CD1c-positive myeloid dendritic cell (primary cell): Measurements from ENCODE around the gene HCN2.

ENCODE experiments used
- DNase-seq: peaks from one replicate; pipeline ENCODE4 v3.0.0-alpha.2; 2016; ENCODE audit errors: extremely low spot score

HCN2 gene

DNA sequence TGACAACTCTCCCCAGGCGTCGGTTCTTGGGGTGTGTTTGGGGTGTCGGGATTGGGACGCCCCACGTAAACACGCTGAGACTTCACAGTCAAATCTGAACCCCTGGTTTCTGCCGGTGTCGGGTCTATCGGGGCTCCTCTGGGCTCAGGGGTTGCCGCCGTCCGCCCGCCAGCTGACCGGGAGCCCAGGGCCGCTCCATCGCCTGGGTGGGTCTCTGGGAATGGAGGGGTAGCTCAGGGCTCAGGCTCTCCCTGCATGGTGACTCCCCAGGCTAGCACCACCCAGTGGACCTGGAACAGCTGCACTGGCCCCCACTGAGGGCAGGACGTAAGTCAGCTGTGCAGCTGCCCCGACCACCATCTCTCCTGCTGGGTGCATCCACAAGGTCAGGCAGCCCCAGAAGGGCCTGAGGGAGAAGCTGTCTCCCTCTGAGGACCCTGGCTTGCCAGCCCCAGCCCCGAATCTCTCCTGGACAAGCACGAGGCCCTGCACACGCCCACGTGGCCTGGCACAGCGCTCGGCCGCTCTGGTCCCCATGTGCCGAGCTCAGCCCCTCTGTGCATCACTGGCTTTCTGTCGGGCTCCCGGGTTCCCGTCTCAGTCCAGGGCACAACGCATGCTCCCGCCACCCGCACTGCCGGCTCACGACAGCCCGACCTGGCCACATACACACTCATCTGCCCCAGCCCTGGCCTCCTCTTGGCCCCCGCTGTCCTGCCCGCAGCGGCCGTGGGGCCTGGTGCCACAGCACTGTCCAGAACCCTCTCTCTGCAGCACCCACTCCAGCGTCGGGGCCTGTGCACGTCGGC, 67.3 kb downstream of the HCN2 start:
- DNase-seq, result no peak

DNA sequence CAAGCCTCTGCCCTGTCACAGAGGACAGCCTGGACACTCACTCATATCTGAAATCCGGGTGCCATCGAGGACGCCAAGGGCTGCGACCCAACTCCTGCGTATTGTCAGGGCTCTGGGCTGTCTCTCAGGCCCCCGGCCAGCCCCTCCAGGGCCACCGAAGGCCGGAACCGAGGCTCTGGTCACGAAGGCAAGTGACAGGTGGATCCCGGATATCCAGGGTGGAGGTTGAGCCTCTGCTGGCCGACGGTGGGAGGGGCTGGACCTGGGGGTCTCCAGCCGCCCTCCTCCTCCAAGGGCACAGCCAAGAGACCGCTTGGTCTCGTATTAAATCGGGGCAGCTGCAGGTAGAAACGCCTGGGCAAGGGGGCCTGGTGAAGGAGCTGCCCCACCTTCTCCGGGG, 67.9 kb downstream of the HCN2 start:
- DNase-seq, result no peak

DNA sequence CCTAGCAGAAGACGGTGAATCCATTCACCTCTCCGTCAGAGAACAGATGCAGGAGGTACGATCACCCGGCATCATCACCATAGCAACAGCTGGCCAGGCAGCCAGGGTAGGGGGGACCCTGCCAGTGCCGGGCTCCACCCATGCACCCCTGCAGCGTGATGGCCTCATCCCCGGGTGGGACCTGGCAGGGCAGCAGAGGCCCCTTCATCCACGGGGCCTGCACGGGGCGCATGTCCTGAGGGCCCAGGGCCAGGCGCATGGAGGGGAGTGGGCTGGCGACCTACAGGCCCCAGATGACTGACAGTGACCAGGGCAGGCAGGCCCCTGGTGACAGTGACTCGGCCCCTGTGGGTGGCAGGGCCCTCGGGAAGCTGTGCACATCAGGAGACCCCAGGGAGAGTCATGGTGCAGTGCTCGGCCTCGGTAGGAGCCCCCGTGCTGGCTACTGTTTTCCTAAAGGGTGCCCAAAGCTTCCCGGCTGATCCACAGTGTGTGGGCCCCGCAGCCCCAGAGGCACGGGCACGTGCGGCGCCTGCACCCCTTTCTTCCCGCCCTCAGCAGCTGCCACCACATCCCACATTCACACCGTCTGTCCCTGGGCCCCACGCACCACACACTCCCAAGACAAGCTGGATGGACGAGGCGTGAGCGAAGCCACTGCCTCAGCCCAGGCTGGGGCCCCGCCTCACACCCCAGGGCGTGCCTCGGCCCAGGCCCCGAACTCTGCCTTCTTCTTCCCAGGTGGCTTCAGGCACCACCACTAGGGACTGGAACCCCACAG, 68.6 kb downstream of the HCN2 start:
- DNase-seq, result no peak

DNA sequence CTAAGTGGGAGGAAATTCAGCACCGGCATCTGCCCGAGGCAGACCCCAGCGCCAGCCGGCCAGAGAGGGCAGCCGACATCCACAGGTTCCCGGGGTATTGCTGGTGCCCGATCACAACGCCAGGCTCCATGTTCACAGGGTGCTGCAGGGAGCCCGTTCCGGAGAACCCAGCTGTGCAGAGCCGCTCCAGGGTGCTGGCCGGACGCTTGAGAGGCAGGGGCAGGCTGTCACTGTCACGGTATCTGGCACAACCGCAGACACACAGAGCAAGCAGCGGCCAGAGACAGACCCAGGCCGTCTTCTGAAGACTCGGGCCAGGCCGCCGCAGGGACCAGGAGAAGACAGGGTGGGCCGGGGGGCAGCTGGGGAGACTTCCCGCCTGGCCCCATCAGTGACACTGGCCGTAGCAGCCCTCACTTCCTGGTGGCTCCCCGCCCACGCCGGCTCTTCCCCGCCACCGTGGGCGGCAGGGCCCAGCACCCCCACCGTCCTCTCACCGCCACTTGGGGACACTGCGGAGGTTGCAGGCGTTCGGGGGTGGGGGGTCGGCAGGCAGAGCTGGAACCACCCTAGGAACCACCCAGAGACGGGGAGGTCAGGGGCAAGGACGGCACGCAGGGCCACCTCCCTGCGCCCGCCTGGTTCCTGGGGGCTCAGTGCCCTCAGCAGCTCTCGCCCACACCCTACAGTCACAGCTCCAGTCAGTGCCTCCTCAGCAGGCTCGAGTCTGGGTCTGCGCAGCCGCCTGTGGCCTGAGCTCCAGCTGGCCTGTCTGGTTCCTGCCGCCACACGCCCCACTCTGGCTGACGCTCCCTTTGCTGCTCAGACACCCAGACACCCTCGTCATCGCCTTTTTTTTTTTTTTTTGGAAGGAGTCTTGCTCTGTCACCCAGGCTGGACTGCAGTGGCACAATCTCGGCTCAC, 69.5 kb downstream of the HCN2 start:
- DNase-seq, result peak; percentile 71

DNA sequence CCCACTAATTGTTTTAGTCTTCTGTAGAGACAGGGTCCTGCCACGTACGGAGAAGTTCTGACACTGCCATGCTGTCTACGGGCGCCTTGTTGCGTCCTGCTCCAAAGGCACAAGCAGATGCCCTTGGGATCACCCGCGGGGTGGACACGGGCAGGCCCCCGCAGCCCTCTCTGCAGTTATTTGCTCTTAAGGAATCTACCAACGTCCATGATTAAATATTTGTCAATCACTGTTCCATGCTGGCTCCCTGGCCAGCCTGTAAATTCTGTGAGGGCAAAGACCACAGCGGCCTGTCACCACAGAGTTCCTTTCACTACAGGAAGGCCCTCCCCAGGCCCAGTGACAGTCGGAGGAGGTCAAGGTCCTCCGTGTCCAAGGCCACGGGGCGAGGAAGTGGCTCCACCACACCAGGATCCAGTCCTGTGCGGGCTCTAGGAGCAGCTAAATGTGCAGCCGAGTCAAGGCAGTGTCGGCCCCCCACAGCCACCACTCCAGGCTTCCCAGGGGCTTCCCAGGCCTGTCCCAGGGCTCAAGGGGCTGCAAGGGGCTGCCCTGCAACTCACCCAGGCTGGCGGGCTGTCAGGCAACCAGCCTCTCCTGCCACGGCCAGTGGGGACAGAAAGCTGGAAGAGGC, 71.2 kb downstream of the HCN2 start:
- peak; percentile 16 for DNase-seq

DNA sequence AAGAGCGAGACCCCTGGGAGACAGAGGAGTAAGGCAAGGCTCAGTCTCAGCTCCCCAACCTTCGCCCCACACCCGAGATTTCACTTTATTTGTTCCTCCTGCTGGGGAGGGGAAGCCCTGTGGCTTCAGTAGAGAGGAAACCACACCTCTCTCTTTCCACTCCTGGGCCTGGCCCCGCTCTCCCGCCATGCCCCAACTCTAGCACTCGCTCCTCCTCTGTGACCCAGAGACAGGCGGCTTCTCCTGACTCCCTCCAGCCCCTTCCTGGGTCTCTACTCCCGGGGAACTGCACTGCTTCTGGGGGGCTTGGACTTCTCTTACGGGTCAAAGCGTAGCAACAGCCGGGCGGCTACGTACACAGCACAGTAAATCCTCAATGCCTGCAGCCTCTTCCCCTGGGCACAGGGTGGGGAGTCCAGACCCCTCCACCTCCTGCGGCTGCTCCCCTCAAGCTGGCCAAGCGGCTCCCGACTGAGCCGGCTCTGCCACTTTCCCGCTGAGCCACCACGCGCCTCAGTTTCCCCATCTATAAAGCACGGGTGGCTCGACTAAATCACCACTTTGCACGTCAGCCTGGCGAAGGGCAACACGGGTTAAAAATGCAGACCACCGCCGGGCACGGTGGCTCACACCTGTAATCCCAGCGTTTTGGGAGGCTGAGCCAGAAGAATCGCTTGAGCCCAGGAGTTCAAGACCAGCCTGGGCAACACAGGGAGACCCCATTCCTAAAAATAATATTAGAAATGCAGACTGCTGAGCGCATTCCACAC, 71.9 kb downstream of the HCN2 start:
- peak; percentile 62 for DNase-seq

DNA sequence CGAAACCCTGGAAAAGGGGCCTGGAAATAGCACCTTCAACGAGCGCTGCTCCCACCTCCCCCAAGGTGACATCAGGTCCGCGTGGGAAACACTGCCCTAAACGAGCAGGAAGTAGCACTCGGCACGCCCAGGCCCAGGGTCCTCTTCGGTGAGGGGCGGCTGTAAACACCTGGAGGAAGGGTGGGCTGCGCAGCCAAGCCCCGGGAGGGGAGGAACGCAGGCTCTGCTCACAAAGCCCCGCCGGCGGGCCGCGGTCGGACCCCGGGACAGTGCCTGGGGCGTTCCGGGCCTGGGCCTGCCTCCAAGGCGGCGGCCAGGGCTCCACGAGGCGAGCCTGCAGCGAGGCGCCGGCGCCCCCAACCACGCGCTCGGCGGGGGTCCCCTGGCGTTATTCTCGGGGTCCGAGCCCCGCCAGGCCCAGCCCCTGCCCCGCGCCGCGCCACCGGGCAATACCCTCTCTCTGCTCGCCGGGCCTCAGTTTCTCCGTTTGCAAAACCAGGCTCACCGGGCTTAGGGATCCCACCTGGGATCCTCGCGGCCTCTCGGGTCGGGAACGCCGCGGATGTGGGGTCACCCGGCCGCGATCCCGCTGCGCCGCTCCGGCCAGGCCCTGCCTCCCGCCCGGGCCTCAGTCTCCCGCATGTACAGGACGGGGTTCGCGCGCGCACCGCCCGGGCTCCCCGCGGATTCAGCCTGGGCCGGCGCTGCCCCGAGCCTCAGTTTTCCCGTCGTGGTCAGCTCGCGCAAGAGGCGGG, 72.7 kb downstream of the HCN2 start:
- peak; percentile 73 for DNase-seq

DNA sequence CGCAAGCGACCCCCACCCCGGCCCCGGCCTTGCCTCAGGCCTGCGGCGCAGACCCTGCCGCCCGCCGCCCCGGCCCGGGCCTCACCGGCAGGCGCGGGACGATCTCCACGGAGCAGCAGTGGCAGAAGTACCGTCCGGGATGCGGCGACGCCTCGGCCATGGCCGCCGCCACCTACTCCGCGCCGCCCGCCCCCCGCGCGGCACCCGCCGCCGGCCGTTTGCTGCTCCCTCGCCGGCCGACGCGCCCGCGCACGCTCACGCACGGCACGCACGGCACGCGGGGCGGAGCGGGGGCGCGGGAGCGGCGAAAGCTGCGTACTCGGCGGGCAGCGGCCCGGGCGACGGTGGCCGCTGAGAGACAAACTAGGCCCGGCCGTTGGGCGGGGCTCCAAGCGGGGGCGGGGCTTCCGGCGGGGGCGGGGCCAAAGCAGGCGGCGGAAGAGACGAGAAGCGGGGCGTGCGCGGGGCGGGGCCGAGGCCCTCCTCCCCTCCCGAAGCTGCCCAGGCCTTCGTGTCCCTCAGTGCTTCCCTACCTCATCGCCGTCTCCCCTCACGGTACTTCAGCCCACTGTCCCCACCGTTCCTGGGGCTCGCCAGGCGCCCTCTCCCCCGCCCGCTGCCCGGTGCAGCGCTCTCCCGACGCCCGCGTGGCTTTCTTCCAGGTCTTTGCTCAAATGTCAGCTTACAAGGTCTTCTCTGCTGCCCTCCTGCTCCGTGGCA, 73.4 kb downstream of the HCN2 start, which contains the start of gene RNF126:
TSS of gene RNF126 (minus strand) at position 253 of the 720 bp plus-strand sequence. CDS start at position 160, 93 bp downstream.
- DNase-seq, result peak; percentile 95

DNA sequence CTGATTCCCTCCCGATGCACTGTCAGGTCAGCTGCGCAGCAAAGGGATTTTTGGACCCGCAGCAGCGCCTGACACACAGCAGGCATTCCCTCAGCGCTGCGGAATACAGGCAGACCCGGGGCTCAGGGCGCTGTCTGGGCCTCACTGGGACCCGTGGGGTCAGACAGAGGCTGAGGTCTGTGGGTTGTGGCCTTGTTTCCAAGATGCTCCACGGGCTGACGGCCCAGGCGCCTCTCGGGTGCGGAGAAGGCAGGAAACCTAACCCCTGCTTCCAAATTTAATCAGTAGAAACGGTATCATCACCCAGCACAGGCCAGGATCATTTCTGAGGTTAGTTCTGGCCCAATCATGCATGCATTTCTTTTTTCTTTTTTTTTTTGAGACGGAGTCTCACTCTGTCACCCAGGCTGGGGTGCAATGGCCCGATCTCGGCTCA, 74.0 kb downstream of the HCN2 start:
- DNase-seq, result no peak

DNA sequence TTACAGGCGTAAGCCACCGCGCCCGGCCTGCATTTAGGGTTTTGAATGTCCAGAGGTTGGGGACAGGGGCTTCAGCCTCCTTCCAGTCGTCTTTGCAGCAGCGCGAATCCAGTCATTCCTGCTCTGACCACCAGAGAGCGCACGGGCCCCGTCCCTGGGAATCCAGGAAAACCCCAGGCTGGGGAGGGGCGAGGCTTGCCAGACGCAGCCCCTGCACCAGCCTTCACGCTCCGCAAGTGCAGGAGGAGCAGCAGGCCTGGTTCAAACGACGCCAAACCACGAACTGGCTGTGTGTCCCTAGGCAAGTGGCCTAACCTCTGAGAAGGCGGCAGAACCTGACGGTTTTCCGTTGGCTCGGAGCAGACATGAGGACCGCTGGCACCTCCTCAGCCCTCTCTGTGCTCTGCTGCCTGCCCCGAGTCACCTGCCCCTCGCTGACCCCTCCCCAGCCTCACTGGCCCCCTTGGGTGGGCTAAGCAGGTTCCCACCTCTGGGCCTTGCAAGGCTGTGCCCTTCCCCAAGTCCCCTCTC, 75.3 kb downstream of the HCN2 start:
- DNase-seq, result peak; percentile 88
